Stimulated activated CD8-positive, alpha-beta memory T cell treated with anti-CD3 and anti-CD28 coated beads, Interleukin-2, amount 100 ng/mL, for 1 hour (primary cell): ENCODE measurements around the gene NUDT9.
A peak's percentile ranks its signal among the peaks of the same experiment; 100 is the strongest.
"Not testable (repeated sequence)": the region's sequence is repeated elsewhere in the genome, so short reads cannot be mapped to it uniquely, and the experiment has no call there.

Experiments used
- DNase-seq, 2 donors: peaks; one replicate each; pipeline ENCODE4 v3.0.0-alpha.2; 2020; ENCODE audit warnings: low read depth in 2 of 2

Gene NUDT9

GRCh38 chr4:87422104-87423052 lies at the start of gene NUDT9:
TSS of gene NUDT9 (plus strand) at chr4:87422573. CDS start at chr4:87422906, 333 bp downstream.
- DNase-seq = peak; percentile 63 to 70

- DNase-seq = no peak
Observed at GRCh38 chr4:87375719-87376291, 46.6 kb upstream of the NUDT9 start.

- no peak for DNase-seq
Observed at GRCh38 chr4:87377816-87378215, 44.6 kb upstream of the NUDT9 start.

GRCh38 chr4:87382116-87382515 lies 40.3 kb upstream of the NUDT9 start:
- no peak for DNase-seq

GRCh38 chr4:87382931-87383330 lies 39.4 kb upstream of the NUDT9 start:
- DNase-seq = no peak

- DNase-seq = not testable (repeated sequence)
Observed at GRCh38 chr4:87384466-87385132, 37.8 kb upstream of the NUDT9 start.

GRCh38 chr4:87387237-87387636 lies 35.1 kb upstream of the NUDT9 start:
- DNase-seq = no peak

GRCh38 chr4:87388901-87389300 lies 33.5 kb upstream of the NUDT9 start:
- DNase-seq = no peak

- DNase-seq = not testable (repeated sequence)
Observed at GRCh38 chr4:87390055-87390454, 32.3 kb upstream of the NUDT9 start.

- DNase-seq = no peak
Observed at GRCh38 chr4:87390551-87390890, 31.9 kb upstream of the NUDT9 start.

GRCh38 chr4:87390891-87391575 lies 31.3 kb upstream of the NUDT9 start, which contains the start of gene HSD17B11:
TSS of gene HSD17B11 (minus strand) at chr4:87391188. CDS start at chr4:87391070, 118 bp downstream.
- DNase-seq = peak; percentile 57 to 64

- DNase-seq = no peak
Observed at GRCh38 chr4:87391576-87392054, 30.8 kb upstream of the NUDT9 start.

GRCh38 chr4:87392183-87392582 lies 30.2 kb upstream of the NUDT9 start:
- DNase-seq = no peak

GRCh38 chr4:87395073-87395472 lies 27.3 kb upstream of the NUDT9 start:
- not testable (repeated sequence) for DNase-seq

GRCh38 chr4:87395851-87396250 lies 26.5 kb upstream of the NUDT9 start:
- not testable (repeated sequence) for DNase-seq

- no peak for DNase-seq
Observed at GRCh38 chr4:87399148-87399547, 23.2 kb upstream of the NUDT9 start.

- no peak for DNase-seq
Observed at GRCh38 chr4:87399954-87400353, 22.4 kb upstream of the NUDT9 start.

GRCh38 chr4:87403732-87404131 lies 18.6 kb upstream of the NUDT9 start:
- not testable (repeated sequence) for DNase-seq

- no peak for DNase-seq
Observed at GRCh38 chr4:87405211-87405820, 17.1 kb upstream of the NUDT9 start.

GRCh38 chr4:87406462-87406861 lies 15.9 kb upstream of the NUDT9 start:
- DNase-seq = no peak

GRCh38 chr4:87406902-87407301 lies 15.5 kb upstream of the NUDT9 start:
- not testable (repeated sequence) for DNase-seq
